GM12878 (cell line): ENCODE results near the gene SDF4. TPM values are rescaled to one million over a fixed set of nuclear protein-coding genes. Genes with fewer than 3 reads are reported as not detected.

Source experiments
- ATAC-seq: fragments of 200-7000 bp; cut with Tn5 transposase; 3 replicates; pipeline ENCODE4 v1.9.1; 2020; ENCODE audit warnings: mild to moderate bottlenecking, moderate library complexity
- BruUV-seq: library from RNA; stranded (reverse); fragments of 400-500 nt; replicated peaks from 2 replicates; lab custom pipeline; 2021; lab: Mats Ljungman, UMichigan
- CTCF ChIA-PET: fragments of 300-600 bp; sonication (Branson Sonifier 250); formaldehyde crosslinking; extraction: SDS; loops from one replicate; lab custom pipeline; 2021; ENCODE audit warnings: inconsistent platforms; lab: Yijun Ruan, JAX
- POLR2A ChIA-PET: fragments of 350-600 bp; formaldehyde crosslinking; extraction: SDS; loops from one replicate; lab custom pipeline; 2021; ENCODE audit warnings: inconsistent platforms; lab: Charles Lee
- RAD21 ChIA-PET: fragments of 300-600 bp; sonication (Branson Sonifier 250); formaldehyde crosslinking; loops from one replicate; lab custom pipeline; 2023; ENCODE audit warnings: antibody characterized with exemption; ENCODE audit not compliant: unreplicated experiment; lab: Charles Lee
- SMC1A ChIA-PET: fragments of 300-600 bp; sonication (Branson Sonifier 250); formaldehyde crosslinking; loops from one replicate; lab custom pipeline; 2023; ENCODE audit not compliant: unreplicated experiment, uncharacterized antibody; lab: Charles Lee
- DNase-seq: peaks from one replicate; pipeline ENCODE4 v3.0.0-alpha.2; 2011; ENCODE audit warnings: low read depth, low spot score
- FAIRE-seq: peaks from 3 replicates; lab custom pipeline; 2011; peaks lifted over from hg19 to GRCh38; lab: Jason Lieb, UNC
- H2AFZ ChIP-seq: 2 replicates; pipeline ENCODE4 v1.6.0; 2011; ENCODE audit warnings: low read depth, low read length, control low read depth; ENCODE audit not compliant: control insufficient read depth
- H3K27ac ChIP-seq: 2 replicates; pipeline ENCODE4 v1.5.1; 2011; ENCODE audit warnings: control low read depth; ENCODE audit not compliant: control insufficient read depth, insufficient read depth
- H3K27me3 ChIP-seq, 2 experiments: replicated peaks in 1 of 2; 2 replicates each; pipeline versions ENCODE4 v1.6.0 to v1.6.1; 2011; ENCODE audit warnings: low read length in 1 of 2; ENCODE audit not compliant: control insufficient read depth in 2 of 2, insufficient read depth in 2 of 2
- H3K36me3 ChIP-seq, 2 experiments: 2 replicates each; pipeline ENCODE4 v1.5.1; 2011; ENCODE audit warnings: low read length in 1 of 2; ENCODE audit not compliant: control insufficient read depth in 2 of 2, insufficient read depth in 2 of 2
- H3K4me1 ChIP-seq: 2 replicates; pipeline ENCODE4 v1.6.1; 2011; ENCODE audit warnings: mild to moderate bottlenecking, low read length, moderate library complexity, mixed read lengths; ENCODE audit not compliant: control insufficient read depth, insufficient read depth
- H3K4me2 ChIP-seq: 2 replicates; pipeline ENCODE4 v1.6.0; 2011; ENCODE audit warnings: control low read depth; ENCODE audit not compliant: control insufficient read depth, insufficient read depth
- H3K4me3 ChIP-seq: fragments of 200-600 bp; sonication (generic); 2 replicates; pipeline ENCODE4 v1.5.1; 2016
- H3K79me2 ChIP-seq: 2 replicates; pipeline ENCODE4 v1.6.0; 2011; ENCODE audit warnings: low read length; ENCODE audit not compliant: control insufficient read depth, insufficient read depth
- H3K9ac ChIP-seq: 2 replicates; pipeline ENCODE4 v1.8.0; 2011; ENCODE audit warnings: low read length, control low read depth, mixed read lengths; ENCODE audit not compliant: control insufficient read depth, insufficient read depth
- H3K9me3 ChIP-seq: replicated peaks from 3 replicates; pipeline ENCODE4 v1.5.1; 2011; ENCODE audit warnings: mild to moderate bottlenecking, low read length; ENCODE audit not compliant: control insufficient read depth, insufficient read depth
- H4K20me1 ChIP-seq: 2 replicates; pipeline ENCODE4 v1.6.0; 2011; ENCODE audit not compliant: control insufficient read depth, insufficient read depth
- NR2C1 ChIP-seq: fragments of 450-650 bp; IDR thresholded peaks from 2 replicates; pipeline ENCODE4 v1.6.1; 2017; ENCODE audit warnings: antibody characterized with exemption, mild to moderate bottlenecking, moderate library complexity
- POLR2A ChIP-seq: IDR thresholded peaks from 2 replicates; pipeline ENCODE4 v1.6.1; 2011; ENCODE audit warnings: low read depth, mild to moderate bottlenecking, low read length
- POLR2AphosphoS5 ChIP-seq: IDR thresholded peaks from 2 replicates; pipeline ENCODE4 v1.6.1; 2011; ENCODE audit warnings: mild to moderate bottlenecking, low read length, inconsistent platforms
- RB1 ChIP-seq: fragments of 450-650 bp; formaldehyde crosslinking; IDR thresholded peaks from 2 replicates; pipeline ENCODE4 v1.6.1; 2017; ENCODE audit warnings: mild to moderate bottlenecking, borderline replicate concordance
- SREBF1 ChIP-seq: IDR thresholded peaks from 2 replicates; pipeline ENCODE4 v1.6.1; 2012; ENCODE audit warnings: mild to moderate bottlenecking, low read length
- TCF3 ChIP-seq: IDR thresholded peaks from 2 replicates; pipeline ENCODE4 v1.6.1; 2012; ENCODE audit warnings: low read depth, mild to moderate bottlenecking, low read length, borderline replicate concordance; ENCODE audit not compliant: insufficient read depth
- YBX1 ChIP-seq: fragments of 450-650 bp; IDR thresholded peaks from 2 replicates; pipeline ENCODE4 v1.6.1; 2016; ENCODE audit warnings: antibody characterized with exemption
- WGBS: methylation state at CpG from one replicate; pipeline ENCODE4 v1.1.6; 2016; ENCODE audit warnings: low lambda C conversion rate; ENCODE audit not compliant: insufficient replicate concordance, insufficient coverage; ENCODE audit errors: missing lambda C conversion rate; 5-methylcytosine and 5-hydroxymethylcytosine counted together
- in situ Hi-C: fragments of 300-500 bp; cut with MboI; formaldehyde crosslinking; loops from 9 replicates; pipeline ENCODE4 v1.14.3; 2018; ENCODE audit warnings: mixed read lengths
- intact Hi-C: fragments of 100-400 bp; cut with micrococcal nuclease; formaldehyde crosslinking; loops from one replicate; pipeline ENCODE4 v1.14.2; 2022; ENCODE audit not compliant: unreplicated experiment
- polyA plus RNA-seq, 11 experiments: library from polyadenylated mRNA; depleted of rRNA in 4 of 11; unstranded in 6 of 11; stranded (reverse) in 5 of 11; fragments of >200 nt; fragmentation: Nextera tagmentation in 4 of 11; fragmentation: Illumina TruSeq in 1 of 11; extraction: Ambion mirVana in 4 of 11; extraction: Trizol in 1 of 11; gene quantifications; 1 replicate in 1 of 11; 2 replicates in 10 of 11; pipeline versions ENCODE4 v1.2.1 to v1.2.3, GENCODE V29; 2011 to 2016; ENCODE audit warnings: inconsistent platforms in 2 of 11, missing spikeins in 2 of 11, low read depth in 1 of 11
- total RNA-seq, 4 experiments: library from RNA; depleted of rRNA in 3 of 4; stranded (reverse); fragments of >200 nt in 3 of 4; fragmentation: Illumina TruSeq in 1 of 4; extraction: Trizol in 1 of 4; gene quantifications; 2 replicates each; pipeline versions ENCODE4 v1.2.1 to v1.2.3, GENCODE V29; 2013 to 2021
- TF ChIP-seq, protein P1 (sequence below): IDR thresholded peaks from 2 replicates; pipeline ENCODE4 v1.6.1; 2011; ENCODE audit warnings: mild to moderate bottlenecking, low read depth, low read length, moderate library complexity; ENCODE audit not compliant: insufficient replicate concordance
- TF ChIP-seq, protein P2 (sequence below): IDR thresholded peaks from 2 replicates; pipeline ENCODE4 v1.6.1; 2011; ENCODE audit warnings: borderline replicate concordance, low read depth, mild to moderate bottlenecking, moderate library complexity, low read length; ENCODE audit not compliant: insufficient read depth, poor library complexity, severe bottlenecking

The SDF4 gene
- total and polyA plus RNA-seq, 10 of the 15 experiments (the other 5 are each of a cell fraction or from before 2014, with no cell fraction given): 0.44 to 97.2 (median 40.2) TPM

GRCh38 chr1:1222575-1223225, 9.1 kb downstream of the SDF4 start:
- FAIRE-seq: no peak
- Histone ChIP-seq H3K36me3 (peaks cover 6 to 49% of the 10 kb centered on the region in 2 experiments; a peak in 3 of 4 replicates), H3K9ac (no peak overlapping the region), H3K79me2 (peaks cover 3% of the 10 kb centered on the region), H3K4me1 (no peaks in the 10 kb centered on the region), H3K27me3 (no peaks in the 10 kb centered on the region), H3K27ac (no peak overlapping the region), H2AFZ (no peak overlapping the region), H3K4me3 (no peak overlapping the region), H4K20me1 (no peaks in the 10 kb centered on the region), H3K4me2 (no peak overlapping the region), H3K9me3 (no peaks in the 10 kb centered on the region; the same call in 2 of the 3 replicates)
- no TSS peak for BruUV-seq
- ATAC-seq: no peak
- CTCF ChIA-PET: no interaction called here
- no peak for DNase-seq
- RAD21 ChIA-PET: no interaction called here
- WGBS: 97% methylated on average over 44 of the region's 44 CpGs
- POLR2A ChIA-PET: interaction anchor here (0.5 kb wide), 1 partner anchor 39 kb away, joined by 4 read pairs; no protein-coding TSS in a partner anchor
- TF ChIP-seq POLR2AphosphoS5 (peak; percentile 57), TCF3 (peak; percentile 92; the same call in 1 of the 2 replicates), NR2C1 (no peak), POLR2A (peak; percentile 66), YBX1 (no peak), RB1 (no peak), SREBF1 (no peak)
- TF ChIP-seq, protein P1, sequence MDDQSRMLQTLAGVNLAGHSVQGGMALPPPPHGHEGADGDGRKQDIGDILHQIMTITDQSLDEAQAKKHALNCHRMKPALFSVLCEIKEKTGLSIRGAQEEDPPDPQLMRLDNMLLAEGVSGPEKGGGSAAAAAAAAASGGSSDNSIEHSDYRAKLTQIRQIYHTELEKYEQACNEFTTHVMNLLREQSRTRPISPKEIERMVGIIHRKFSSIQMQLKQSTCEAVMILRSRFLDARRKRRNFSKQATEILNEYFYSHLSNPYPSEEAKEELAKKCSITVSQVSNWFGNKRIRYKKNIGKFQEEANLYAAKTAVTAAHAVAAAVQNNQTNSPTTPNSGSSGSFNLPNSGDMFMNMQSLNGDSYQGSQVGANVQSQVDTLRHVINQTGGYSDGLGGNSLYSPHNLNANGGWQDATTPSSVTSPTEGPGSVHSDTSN: peak; percentile 66
- TF ChIP-seq, protein P2, sequence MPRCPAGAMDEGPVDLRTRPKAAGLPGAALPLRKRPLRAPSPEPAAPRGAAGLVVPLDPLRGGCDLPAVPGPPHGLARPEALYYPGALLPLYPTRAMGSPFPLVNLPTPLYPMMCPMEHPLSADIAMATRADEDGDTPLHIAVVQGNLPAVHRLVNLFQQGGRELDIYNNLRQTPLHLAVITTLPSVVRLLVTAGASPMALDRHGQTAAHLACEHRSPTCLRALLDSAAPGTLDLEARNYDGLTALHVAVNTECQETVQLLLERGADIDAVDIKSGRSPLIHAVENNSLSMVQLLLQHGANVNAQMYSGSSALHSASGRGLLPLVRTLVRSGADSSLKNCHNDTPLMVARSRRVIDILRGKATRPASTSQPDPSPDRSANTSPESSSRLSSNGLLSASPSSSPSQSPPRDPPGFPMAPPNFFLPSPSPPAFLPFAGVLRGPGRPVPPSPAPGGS: peak; percentile 97
- in situ Hi-C loops (no loop called here), intact Hi-C loops (no loop called here)
- SMC1A ChIA-PET: no interaction called here
